ENCODE data around the gene CFAP45.
"Not testable (repeated sequence)": the region's sequence is repeated elsewhere in the genome, so short reads cannot be mapped to it uniquely, and the experiment has no call there.

The CFAP45 gene

GRCh38 chr1:159911326-159912070 is 11.5 kb upstream of the CFAP45 start:
- no peak for DNase-seq (ENCODE audit: low read depth)
- H3K4me3 ChIP-seq (ENCODE audit: low read length), result no peak overlapping the region
- TF ChIP-seq CTCF (conservative IDR thresholded peaks at IDR 0.05; ENCODE audit: low read length), result no peak

- TF ChIP-seq CTCF (conservative IDR thresholded peaks at IDR 0.05; ENCODE audit: low read length), result no peak
- no peak overlapping the region for H3K4me3 ChIP-seq (ENCODE audit: low read length)
- DNase-seq (ENCODE audit: low read depth), result no peak
These were observed 8.3 kb upstream of the CFAP45 start for GRCh38 chr1:159908031-159908940.

GRCh38 chr1:159906960-159907359 is 7.0 kb upstream of the CFAP45 start:
- DNase-seq (ENCODE audit: low read depth), result no peak
- no peak for TF ChIP-seq CTCF (conservative IDR thresholded peaks at IDR 0.05; ENCODE audit: low read length)
- H3K4me3 ChIP-seq (ENCODE audit: low read length), result no peak overlapping the region

- not testable (repeated sequence) for DNase-seq (ENCODE audit: low read depth); H3K4me3 ChIP-seq (ENCODE audit: low read length)
These were observed 4.1 kb upstream of the CFAP45 start for GRCh38 chr1:159904036-159904435.

- no peak for TF ChIP-seq CTCF (conservative IDR thresholded peaks at IDR 0.05; ENCODE audit: low read length)
- no peak for DNase-seq (ENCODE audit: low read depth)
- no peak overlapping the region for H3K4me3 ChIP-seq (ENCODE audit: low read length)
These were observed 2.6 kb upstream of the CFAP45 start for GRCh38 chr1:159902541-159902940.

GRCh38 chr1:159900755-159901360 is 893 bp upstream of the CFAP45 start:
- no peak for TF ChIP-seq CTCF (conservative IDR thresholded peaks at IDR 0.05; ENCODE audit: low read length)
- no peak overlapping the region for H3K4me3 ChIP-seq (ENCODE audit: low read length)
- DNase-seq (ENCODE audit: low read depth), result no peak

- not testable (repeated sequence) for H3K4me3 ChIP-seq (ENCODE audit: low read length); DNase-seq (ENCODE audit: low read depth)
These were observed 331 bp downstream of the CFAP45 start for GRCh38 chr1:159899634-159900033.

All from AG10803 (cell line).